ENCODE measurements around the gene TSC22D2. TPM values are rescaled to one million over a fixed set of nuclear protein-coding genes. Genes with fewer than 3 reads are reported as not detected.

The TSC22D2 gene
- total and polyA plus RNA-seq, 10 of the 15 experiments (the other 5 are each of a cell fraction or from before 2014, with no cell fraction given) = 7.4 to 19.4 (median 10.9) TPM

DNA sequence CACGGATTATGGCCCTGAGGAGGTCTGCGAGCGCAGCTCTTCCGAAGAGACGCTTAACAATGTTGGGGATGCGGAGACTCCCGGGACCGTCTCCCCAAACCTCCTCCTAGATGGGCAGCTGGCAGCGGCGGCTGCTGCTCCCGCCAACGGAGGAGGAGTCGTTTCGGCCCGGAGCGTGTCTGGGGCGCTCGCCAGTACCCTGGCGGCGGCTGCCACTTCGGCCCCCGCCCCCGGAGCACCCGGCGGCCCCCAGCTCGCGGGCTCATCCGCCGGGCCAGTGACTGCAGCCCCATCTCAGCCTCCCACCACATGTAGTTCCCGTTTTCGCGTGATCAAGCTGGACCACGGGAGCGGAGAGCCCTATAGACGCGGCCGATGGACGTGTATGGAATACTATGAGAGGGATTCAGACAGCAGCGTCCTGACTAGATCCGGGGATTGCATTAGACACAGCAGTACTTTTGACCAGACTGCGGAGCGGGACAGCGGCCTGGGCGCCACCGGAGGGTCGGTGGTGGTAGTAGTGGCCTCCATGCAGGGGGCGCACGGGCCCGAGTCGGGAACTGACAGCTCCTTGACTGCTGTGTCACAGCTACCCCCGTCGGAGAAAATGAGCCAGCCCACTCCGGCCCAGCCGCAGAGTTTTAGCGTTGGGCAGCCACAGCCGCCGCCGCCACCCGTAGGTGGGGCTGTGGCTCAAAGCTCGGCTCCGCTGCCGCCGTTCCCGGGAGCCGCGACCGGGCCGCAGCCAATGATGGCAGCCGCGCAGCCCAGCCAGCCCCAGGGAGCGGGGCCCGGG is 1.6 kb downstream of the TSC22D2 start (continued):
- no peak for TF ChIP-seq CEBPB (IDR thresholded peaks at IDR 0.05; ENCODE audit: borderline replicate concordance in 1 of 2, low read depth in 2 of 2, low read length in 2 of 2)
- TF ChIP-seq CHD4 (IDR thresholded peaks at IDR 0.05) = no peak
- TF ChIP-seq CREB1 (IDR thresholded peaks at IDR 0.05; ENCODE audit: low read depth) = 0 out of 2 replicates have a peak, but pooled peaks have one; percentile 34
- TF ChIP-seq PAX5 (IDR thresholded peaks at IDR 0.05; ENCODE audit: borderline replicate concordance, low read depth, low read length) = no peak
- TF ChIP-seq EED (IDR thresholded peaks at IDR 0.05; ENCODE audit: low read depth) = 0 out of 2 replicates have a peak, but pooled peaks have one; percentile 8
- no peak; the same call in 1 of the 2 replicates for TF ChIP-seq CREM (IDR thresholded peaks at IDR 0.05; ENCODE audit: low read depth)
- peak; percentile 49 for TF ChIP-seq POLR2AphosphoS5 (IDR thresholded peaks at IDR 0.05; ENCODE audit: low read length)
- no peak for TF ChIP-seq NRF1 (conservative IDR thresholded peaks at IDR 0.05; ENCODE audit: low read depth, low read length)
- no peak for TF ChIP-seq SREBF2 (IDR thresholded peaks at IDR 0.05; ENCODE audit: low read length)
- no peak for TF ChIP-seq HCFC1 (IDR thresholded peaks at IDR 0.05; ENCODE audit: low read length)
- no peak; the same call in 1 of the 2 replicates for TF ChIP-seq DPF2 (IDR thresholded peaks at IDR 0.05)
- TF ChIP-seq SPI1 (IDR thresholded peaks at IDR 0.05; ENCODE audit: borderline replicate concordance, insufficient read depth, low read depth, low read length) = no peak
- no peak for TF ChIP-seq RBBP5 (conservative IDR thresholded peaks at IDR 0.05)
- TF ChIP-seq, protein P1, sequence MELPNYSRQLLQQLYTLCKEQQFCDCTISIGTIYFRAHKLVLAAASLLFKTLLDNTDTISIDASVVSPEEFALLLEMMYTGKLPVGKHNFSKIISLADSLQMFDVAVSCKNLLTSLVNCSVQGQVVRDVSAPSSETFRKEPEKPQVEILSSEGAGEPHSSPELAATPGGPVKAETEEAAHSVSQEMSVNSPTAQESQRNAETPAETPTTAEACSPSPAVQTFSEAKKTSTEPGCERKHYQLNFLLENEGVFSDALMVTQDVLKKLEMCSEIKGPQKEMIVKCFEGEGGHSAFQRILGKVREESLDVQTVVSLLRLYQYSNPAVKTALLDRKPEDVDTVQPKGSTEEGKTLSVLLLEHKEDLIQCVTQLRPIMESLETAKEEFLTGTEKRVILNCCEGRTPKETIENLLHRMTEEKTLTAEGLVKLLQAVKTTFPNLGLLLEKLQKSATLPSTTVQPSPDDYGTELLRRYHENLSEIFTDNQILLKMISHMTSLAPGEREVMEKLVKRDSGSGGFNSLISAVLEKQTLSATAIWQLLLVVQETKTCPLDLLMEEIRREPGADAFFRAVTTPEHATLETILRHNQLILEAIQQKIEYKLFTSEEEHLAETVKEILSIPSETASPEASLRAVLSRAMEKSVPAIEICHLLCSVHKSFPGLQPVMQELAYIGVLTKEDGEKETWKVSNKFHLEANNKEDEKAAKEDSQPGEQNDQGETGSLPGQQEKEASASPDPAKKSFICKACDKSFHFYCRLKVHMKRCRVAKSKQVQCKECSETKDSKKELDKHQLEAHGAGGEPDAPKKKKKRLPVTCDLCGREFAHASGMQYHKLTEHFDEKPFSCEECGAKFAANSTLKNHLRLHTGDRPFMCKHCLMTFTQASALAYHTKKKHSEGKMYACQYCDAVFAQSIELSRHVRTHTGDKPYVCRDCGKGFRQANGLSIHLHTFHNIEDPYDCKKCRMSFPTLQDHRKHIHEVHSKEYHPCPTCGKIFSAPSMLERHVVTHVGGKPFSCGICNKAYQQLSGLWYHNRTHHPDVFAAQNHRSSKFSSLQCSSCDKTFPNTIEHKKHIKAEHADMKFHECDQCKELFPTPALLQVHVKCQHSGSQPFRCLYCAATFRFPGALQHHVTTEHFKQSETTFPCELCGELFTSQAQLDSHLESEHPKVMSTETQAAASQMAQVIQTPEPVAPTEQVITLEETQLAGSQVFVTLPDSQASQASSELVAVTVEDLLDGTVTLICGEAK (IDR thresholded peaks at IDR 0.05; ENCODE audit: borderline replicate concordance) = 0 out of 2 replicates have a peak, but pooled peaks have one; percentile 12
- TF ChIP-seq RB1 (IDR thresholded peaks at IDR 0.05; ENCODE audit: borderline replicate concordance) = no peak
- TF ChIP-seq, protein P2, sequence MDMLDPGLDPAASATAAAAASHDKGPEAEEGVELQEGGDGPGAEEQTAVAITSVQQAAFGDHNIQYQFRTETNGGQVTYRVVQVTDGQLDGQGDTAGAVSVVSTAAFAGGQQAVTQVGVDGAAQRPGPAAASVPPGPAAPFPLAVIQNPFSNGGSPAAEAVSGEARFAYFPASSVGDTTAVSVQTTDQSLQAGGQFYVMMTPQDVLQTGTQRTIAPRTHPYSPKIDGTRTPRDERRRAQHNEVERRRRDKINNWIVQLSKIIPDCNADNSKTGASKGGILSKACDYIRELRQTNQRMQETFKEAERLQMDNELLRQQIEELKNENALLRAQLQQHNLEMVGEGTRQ (IDR thresholded peaks at IDR 0.05; ENCODE audit: borderline replicate concordance, low read depth, low read length) = no peak
- TF ChIP-seq FOXM1 (IDR thresholded peaks at IDR 0.05; ENCODE audit: low read depth, low read length) = no peak
- no peak for TF ChIP-seq HDAC2 (IDR thresholded peaks at IDR 0.05)
- no peak for TF ChIP-seq MTA3 (IDR thresholded peaks at IDR 0.05; ENCODE audit: borderline replicate concordance, low read length)
- no peak for TF ChIP-seq GABPA (IDR thresholded peaks at IDR 0.05; ENCODE audit: low read depth)
- TF ChIP-seq, protein P3, sequence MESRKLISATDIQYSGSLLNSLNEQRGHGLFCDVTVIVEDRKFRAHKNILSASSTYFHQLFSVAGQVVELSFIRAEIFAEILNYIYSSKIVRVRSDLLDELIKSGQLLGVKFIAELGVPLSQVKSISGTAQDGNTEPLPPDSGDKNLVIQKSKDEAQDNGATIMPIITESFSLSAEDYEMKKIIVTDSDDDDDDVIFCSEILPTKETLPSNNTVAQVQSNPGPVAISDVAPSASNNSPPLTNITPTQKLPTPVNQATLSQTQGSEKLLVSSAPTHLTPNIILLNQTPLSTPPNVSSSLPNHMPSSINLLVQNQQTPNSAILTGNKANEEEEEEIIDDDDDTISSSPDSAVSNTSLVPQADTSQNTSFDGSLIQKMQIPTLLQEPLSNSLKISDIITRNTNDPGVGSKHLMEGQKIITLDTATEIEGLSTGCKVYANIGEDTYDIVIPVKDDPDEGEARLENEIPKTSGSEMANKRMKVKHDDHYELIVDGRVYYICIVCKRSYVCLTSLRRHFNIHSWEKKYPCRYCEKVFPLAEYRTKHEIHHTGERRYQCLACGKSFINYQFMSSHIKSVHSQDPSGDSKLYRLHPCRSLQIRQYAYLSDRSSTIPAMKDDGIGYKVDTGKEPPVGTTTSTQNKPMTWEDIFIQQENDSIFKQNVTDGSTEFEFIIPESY (IDR thresholded peaks at IDR 0.05) = no peak
- TF ChIP-seq, protein P4, sequence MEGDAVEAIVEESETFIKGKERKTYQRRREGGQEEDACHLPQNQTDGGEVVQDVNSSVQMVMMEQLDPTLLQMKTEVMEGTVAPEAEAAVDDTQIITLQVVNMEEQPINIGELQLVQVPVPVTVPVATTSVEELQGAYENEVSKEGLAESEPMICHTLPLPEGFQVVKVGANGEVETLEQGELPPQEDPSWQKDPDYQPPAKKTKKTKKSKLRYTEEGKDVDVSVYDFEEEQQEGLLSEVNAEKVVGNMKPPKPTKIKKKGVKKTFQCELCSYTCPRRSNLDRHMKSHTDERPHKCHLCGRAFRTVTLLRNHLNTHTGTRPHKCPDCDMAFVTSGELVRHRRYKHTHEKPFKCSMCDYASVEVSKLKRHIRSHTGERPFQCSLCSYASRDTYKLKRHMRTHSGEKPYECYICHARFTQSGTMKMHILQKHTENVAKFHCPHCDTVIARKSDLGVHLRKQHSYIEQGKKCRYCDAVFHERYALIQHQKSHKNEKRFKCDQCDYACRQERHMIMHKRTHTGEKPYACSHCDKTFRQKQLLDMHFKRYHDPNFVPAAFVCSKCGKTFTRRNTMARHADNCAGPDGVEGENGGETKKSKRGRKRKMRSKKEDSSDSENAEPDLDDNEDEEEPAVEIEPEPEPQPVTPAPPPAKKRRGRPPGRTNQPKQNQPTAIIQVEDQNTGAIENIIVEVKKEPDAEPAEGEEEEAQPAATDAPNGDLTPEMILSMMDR (IDR thresholded peaks at IDR 0.05 in 2 of 3, conservative IDR thresholded peaks at IDR 0.05 in 1 of 3; ENCODE audit: control insufficient read depth in 2 of 3, extremely low read depth in 1 of 3, insufficient read depth in 1 of 3, low read depth in 3 of 3, low read length in 3 of 3) = peak; percentile 35 to 76 (median 54)

All from GM12878 (cell line).